Measurements from ENCODE around the gene ZNF804A. TPM values are rescaled to one million over a fixed set of nuclear protein-coding genes. Genes with fewer than 3 reads are reported as not detected.

ZNF804A gene
- total RNA-seq, 4 donors from 2014 or later: 0.42 to 0.44 TPM; not detected in 2

DNA sequence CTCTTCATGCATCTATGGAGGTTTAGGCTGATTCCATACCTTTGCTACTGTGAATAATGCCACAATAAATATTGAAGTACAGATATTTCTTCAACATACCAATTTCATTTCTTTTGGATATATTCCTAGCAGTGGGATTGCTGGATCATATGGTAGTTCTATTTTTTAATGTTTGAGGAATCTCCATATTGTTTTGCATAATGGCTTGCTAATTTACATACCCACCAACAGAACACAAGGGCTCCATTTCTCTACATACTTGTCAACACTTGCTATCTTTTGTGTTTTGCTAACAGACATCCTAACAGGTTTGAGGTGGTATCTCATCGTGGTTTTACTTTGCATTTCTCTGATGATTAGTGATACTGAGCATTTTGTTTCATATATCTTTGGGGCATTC, 253.2 kb downstream of the ZNF804A start:
- TF ChIP-seq, protein P1, sequence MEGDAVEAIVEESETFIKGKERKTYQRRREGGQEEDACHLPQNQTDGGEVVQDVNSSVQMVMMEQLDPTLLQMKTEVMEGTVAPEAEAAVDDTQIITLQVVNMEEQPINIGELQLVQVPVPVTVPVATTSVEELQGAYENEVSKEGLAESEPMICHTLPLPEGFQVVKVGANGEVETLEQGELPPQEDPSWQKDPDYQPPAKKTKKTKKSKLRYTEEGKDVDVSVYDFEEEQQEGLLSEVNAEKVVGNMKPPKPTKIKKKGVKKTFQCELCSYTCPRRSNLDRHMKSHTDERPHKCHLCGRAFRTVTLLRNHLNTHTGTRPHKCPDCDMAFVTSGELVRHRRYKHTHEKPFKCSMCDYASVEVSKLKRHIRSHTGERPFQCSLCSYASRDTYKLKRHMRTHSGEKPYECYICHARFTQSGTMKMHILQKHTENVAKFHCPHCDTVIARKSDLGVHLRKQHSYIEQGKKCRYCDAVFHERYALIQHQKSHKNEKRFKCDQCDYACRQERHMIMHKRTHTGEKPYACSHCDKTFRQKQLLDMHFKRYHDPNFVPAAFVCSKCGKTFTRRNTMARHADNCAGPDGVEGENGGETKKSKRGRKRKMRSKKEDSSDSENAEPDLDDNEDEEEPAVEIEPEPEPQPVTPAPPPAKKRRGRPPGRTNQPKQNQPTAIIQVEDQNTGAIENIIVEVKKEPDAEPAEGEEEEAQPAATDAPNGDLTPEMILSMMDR (IDR thresholded peaks at IDR 0.05): no peak
- TF ChIP-seq EP300 (IDR thresholded peaks at IDR 0.05) (no peak), POLR2A (IDR thresholded peaks at IDR 0.05) (no peak)
- WGBS, 2 donors: 82 to 86% methylated on average over 1 of the region's 1 CpG
- Histone ChIP-seq H3K36me3 (no peaks in the 10 kb centered on the region), H3K4me3 (no peak overlapping the region), H3K9me3 (no peaks in the 10 kb centered on the region), H3K4me1 (no peaks in the 10 kb centered on the region), H3K27ac (no peak overlapping the region), H3K27me3 (no peaks in the 10 kb centered on the region)
- no peak for DNase-seq (ENCODE audit: low spot score in 2 of 2)

DNA sequence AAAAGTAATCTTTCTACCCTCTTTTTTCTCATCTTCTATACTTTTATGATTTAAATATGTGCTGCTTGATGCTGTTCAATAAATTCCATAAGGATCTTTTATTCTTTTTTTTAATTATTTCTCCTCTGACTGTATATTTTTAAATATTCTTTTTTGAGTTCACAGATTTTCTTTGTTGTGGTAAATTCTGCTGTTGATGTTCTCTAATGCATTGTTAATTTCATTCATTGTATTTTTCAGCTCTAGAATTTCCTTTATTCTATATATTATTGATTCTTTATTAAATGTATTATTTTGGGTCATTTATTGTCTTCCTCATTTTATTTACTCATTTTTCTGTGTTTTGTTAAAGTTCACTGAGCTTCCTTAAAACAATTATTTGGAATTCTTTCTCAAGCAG, 260.9 kb downstream of the ZNF804A start:
- no peaks in the 10 kb centered on the region for H3K36me3 ChIP-seq
- TF ChIP-seq EP300 (IDR thresholded peaks at IDR 0.05) (no peak), POLR2A (IDR thresholded peaks at IDR 0.05) (no peak)
- TF ChIP-seq, protein P1 (IDR thresholded peaks at IDR 0.05): no peak
- H3K4me3 ChIP-seq: no peak overlapping the region
- no peaks in the 10 kb centered on the region for H3K27me3 ChIP-seq
- no peak for DNase-seq (ENCODE audit: low spot score in 2 of 2)
- no peaks in the 10 kb centered on the region for H3K4me1 ChIP-seq
- no peak overlapping the region for H3K27ac ChIP-seq
- peaks cover 0 to 27% (median 0%) of the 10 kb centered on the region in 4 donors for H3K9me3 ChIP-seq

DNA sequence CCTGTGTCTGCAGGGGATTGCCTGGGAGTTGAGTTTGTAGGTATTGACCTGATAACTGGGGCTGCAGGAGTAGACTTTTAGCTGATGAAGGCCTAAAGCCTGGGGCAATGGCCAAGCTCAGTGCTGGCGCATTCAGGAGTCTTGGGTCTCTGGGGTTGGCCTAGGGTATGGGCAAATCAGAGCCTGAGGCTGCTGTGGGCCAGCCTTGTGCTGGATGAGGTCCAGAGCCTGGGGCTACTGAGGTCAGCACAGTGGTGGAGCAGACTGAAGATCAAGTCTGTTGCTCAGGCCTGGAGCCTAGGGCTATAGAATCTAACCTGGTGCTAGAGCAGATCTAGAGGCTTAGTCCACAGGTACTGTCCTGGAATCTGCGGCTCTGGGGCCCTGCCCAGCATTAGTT, 262.4 kb downstream of the ZNF804A start:
- WGBS, 2 donors: 85 to 94% methylated on average over 2 of the region's 2 CpGs
- H3K27ac ChIP-seq: no peak overlapping the region
- H3K4me3 ChIP-seq: no peak overlapping the region
- DNase-seq (ENCODE audit: low spot score in 2 of 2): no peak
- TF ChIP-seq EP300 (IDR thresholded peaks at IDR 0.05) (no peak), POLR2A (IDR thresholded peaks at IDR 0.05) (no peak)
- no peaks in the 10 kb centered on the region for H3K27me3 ChIP-seq
- H3K36me3 ChIP-seq: no peaks in the 10 kb centered on the region
- H3K9me3 ChIP-seq: peaks cover 0 to 27% (median 0%) of the 10 kb centered on the region in 4 donors
- no peaks in the 10 kb centered on the region for H3K4me1 ChIP-seq

DNA sequence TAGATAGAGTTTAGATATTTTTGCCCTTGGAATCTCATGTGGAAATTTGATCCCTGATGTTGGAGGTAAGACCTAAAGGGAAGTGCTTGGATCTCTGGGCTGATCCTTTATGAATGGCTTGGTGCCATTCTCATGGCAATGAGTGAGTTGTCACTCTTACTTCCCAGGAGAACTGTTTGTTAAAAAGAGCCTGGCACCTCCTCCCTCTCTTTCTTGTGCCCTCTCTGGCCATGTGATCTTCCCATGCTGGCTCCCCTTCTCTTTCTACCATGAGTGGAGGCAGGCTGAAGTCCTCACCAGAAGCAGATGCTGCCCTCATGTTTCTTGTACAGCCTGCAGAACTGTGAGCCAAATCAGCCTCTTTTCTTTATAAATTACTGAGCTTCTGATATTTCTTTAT, 276.9 kb downstream of the ZNF804A start:
- no peaks in the 10 kb centered on the region for H3K27me3 ChIP-seq
- no peaks in the 10 kb centered on the region for H3K4me1 ChIP-seq
- no peaks in the 10 kb centered on the region for H3K36me3 ChIP-seq
- H3K9me3 ChIP-seq: no peaks in the 10 kb centered on the region
- TF ChIP-seq, protein P1 (IDR thresholded peaks at IDR 0.05): no peak
- TF ChIP-seq POLR2A (IDR thresholded peaks at IDR 0.05): no peak
- no peak for TF ChIP-seq EP300 (IDR thresholded peaks at IDR 0.05)
- H3K27ac ChIP-seq: no peak overlapping the region
- no peak overlapping the region for H3K4me3 ChIP-seq
- DNase-seq (ENCODE audit: low spot score in 2 of 2): no peak

DNA sequence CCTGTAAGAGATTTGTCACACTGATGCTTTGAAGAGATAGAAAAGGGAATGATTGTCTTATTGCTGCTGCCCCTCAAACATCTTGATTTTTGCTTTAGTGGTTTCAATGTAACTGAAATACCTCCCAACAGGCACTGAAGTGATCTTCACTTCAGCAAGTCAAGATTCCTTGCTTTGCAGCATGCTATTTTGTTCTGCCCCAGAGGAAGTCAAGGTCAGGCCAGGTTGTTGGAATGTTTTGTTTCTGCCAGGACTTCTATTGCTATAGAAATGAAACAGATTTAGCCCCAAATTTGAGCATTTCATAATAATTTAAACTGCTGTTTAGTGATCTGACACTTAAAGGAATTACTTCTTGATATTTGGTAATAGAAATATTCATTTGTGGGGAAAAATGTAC, 277.6 kb downstream of the ZNF804A start:
- Histone ChIP-seq H3K27ac (no peak overlapping the region), H3K4me1 (no peaks in the 10 kb centered on the region), H3K36me3 (no peaks in the 10 kb centered on the region), H3K27me3 (no peaks in the 10 kb centered on the region), H3K9me3 (no peaks in the 10 kb centered on the region), H3K4me3 (no peak overlapping the region)
- no peak for TF ChIP-seq EP300 (IDR thresholded peaks at IDR 0.05)
- TF ChIP-seq, protein P1 (IDR thresholded peaks at IDR 0.05): no peak
- TF ChIP-seq POLR2A (IDR thresholded peaks at IDR 0.05): no peak
- no peak for DNase-seq (ENCODE audit: low spot score in 2 of 2)

DNA sequence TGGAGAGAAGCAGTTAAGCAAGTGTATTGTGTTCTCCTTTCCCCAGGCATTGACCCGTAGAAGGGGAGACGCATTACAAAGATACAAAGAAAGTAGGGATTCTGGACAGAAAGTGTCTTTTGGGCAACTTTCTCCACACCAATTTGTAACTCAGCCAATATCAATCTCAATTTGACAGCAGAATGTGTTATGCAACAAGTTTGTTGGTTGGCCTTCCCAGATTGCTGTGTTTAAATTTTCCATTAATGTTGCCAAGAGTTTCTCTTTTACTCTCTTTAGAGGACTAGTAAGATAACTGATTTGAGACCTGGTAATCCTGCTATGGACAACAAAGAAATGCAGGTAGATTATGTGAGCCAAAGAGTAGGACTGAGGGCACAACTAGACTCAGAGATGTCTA, 279.6 kb downstream of the ZNF804A start:
- Histone ChIP-seq H3K27me3 (no peaks in the 10 kb centered on the region), H3K4me1 (no peaks in the 10 kb centered on the region), H3K27ac (no peak overlapping the region), H3K9me3 (no peaks in the 10 kb centered on the region), H3K4me3 (no peak overlapping the region), H3K36me3 (no peaks in the 10 kb centered on the region)
- no peak for DNase-seq (ENCODE audit: low spot score in 2 of 2)
- WGBS, 2 donors: 72 to 81% methylated on average over 2 of the region's 2 CpGs
- TF ChIP-seq, protein P1 (IDR thresholded peaks at IDR 0.05): no peak
- TF ChIP-seq POLR2A (IDR thresholded peaks at IDR 0.05): no peak
- TF ChIP-seq EP300 (IDR thresholded peaks at IDR 0.05): no peak
